GM21447 (cell line): ENCODE measurements around the gene SPATA16.
"Not testable (repeated sequence)": the region's sequence is repeated elsewhere in the genome, so short reads cannot be mapped to it uniquely, and the experiment has no call there.

Experiments
- ATAC-seq: cut with Tn5 transposase; IDR thresholded peaks from one replicate; pipeline ENCODE4 v1.9.1; 2021; ENCODE audit not compliant: unreplicated experiment

The SPATA16 gene

DNA sequence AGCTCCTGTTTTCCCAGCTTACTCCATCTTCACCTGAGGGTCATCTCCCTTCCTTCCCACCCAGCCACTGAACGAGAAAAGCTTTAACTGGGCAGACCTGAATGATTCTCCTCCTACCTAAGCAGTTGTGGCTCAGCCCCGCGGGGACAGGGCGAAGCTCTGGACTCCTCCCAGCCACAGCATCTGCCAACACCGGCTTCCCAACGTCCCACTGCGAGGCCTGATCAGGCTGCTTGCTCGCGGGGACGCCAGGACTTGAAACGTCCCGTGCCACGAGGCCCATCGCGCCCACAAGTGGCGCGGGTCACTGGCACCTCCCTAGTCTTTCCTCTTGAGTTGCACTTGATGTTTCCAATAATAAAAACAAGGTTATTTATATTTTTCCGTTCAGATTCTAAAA is at the start of gene SPATA16:
SPATA16 (minus strand) TSS at position 250 of the 400 bp plus-strand sequence. CDS start 23,504 bp downstream, outside the sequence.
- no peak for ATAC-seq

- not testable (repeated sequence) for ATAC-seq
Measured at GRCh38 chr3:173183022-173183421, 42.0 kb upstream of the SPATA16 start.

- no peak for ATAC-seq
Measured at GRCh38 chr3:173173652-173174051, 32.6 kb upstream of the SPATA16 start.

DNA sequence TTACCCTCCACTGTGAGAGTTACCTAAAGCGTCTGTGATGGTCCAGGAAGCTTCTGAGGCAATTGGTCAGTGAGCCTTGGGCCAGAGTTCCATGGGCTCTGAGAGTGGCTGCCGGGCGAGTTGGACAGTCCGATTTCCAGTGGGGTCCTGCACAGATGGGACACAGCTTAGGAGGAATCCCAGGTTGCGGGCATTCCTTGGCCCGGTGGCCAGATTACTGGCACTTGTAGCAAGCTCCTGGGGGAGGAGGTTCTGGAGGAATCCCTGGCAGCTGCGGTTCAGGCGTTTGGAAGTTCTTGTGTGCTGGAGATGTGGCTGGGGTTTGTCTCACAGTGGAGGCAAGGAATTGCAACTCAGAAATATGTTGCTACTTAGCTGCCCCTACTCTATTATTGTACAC is 18.1 kb upstream of the SPATA16 start:
- not testable (repeated sequence) for ATAC-seq

DNA sequence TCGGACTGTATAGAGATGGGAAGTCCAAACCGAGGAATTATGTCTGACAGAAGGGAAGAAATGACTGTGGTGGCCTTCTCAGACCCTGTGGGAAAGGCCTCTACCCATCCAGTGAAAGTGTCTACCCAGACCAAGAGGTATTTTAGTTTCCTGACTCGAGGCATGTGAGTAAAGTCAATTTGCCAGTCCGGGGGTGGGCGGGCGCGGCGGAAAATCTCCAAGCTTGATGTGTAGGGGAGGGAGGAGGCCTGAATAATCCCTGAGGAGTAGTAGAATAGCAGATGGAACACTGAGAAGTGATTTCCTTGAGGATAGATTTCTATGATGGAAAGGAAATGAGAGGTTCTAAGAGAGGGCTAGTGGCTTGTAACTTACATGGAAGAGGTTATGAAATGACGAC is 15.5 kb upstream of the SPATA16 start:
- ATAC-seq, result not testable (repeated sequence)

- no peak for ATAC-seq
Measured at GRCh38 chr3:173153631-173154030, 12.6 kb upstream of the SPATA16 start.

DNA sequence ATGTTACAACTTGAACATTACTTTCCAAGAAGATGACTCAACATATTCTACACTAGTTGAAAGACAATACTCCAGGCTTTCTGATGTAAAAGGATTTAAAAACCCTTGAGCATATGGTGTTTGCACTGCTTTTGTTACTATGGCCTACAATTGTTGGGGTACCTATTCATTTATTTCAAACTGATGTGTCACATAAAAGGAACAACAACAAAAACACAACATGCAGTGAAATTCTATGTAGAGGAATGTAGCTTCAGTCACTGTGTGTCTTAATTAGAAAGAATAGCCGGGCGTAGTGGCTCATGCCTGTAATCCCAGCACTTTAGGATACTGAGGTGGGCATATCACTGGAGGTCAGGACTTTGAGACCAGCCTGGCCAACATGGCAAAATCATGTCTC is 1.6 kb downstream of the SPATA16 start:
- ATAC-seq, result no peak

DNA sequence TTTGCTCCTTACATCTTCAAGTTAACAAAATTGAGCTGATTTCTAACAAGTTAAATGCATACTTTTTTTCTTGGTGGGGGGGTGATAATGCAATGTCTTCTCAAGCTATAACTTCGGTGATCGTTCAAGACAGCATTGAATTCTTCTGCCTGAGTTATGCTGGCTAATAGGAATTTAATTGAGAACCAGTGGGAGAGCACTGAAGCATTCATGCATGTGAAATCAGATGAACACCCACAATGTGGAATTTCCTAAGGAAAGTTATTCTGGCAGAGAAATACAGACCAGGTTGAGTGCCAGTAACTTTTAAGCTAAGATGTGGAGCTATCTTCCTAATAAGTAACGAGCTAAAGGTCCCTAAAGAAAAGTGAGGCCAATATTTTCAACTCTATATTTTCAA is 3.0 kb downstream of the SPATA16 start:
- ATAC-seq, result no peak

DNA sequence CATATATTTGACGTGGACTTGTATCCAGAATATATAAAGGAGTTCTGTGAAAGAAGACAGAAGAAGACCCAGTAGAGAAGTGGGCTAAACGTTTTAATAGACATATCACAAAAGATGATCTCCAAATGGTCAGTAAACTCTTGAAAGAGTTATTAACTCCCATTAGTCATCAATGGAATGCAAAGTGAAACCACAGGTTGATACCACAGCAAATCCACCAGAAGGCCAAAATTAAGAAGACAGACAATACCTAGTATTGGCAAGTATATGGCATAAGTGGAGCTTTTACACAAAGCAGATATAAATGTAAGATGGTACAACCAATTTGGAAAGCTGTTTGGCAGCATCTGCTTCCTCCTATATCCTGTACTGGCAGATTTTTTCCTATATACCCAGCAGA is 6.0 kb downstream of the SPATA16 start:
- ATAC-seq, result no peak

DNA sequence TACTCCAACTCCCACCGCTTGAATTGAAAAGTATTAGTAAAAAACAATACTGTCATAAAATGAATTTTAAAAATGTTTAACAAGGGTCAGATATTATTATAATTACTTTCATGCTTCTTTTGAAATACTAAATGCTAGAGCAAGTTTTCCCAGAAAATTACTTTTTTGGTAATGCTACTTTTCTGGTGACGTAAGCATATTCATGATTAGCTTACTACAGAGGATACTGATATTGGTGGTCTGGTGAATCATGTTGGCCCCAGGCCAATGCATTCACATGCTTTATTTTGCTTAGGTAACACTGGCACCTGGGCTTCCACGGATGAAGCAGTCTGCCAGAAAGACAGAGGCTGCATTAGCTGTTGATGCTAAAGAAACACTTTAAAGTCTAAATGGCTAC is 12.4 kb downstream of the SPATA16 start:
- ATAC-seq, result no peak

GRCh38 chr3:173111321-173111720 is 29.7 kb downstream of the SPATA16 start:
- no peak for ATAC-seq

- ATAC-seq, result no peak
Measured at GRCh38 chr3:173109143-173109542, 31.9 kb downstream of the SPATA16 start.

DNA sequence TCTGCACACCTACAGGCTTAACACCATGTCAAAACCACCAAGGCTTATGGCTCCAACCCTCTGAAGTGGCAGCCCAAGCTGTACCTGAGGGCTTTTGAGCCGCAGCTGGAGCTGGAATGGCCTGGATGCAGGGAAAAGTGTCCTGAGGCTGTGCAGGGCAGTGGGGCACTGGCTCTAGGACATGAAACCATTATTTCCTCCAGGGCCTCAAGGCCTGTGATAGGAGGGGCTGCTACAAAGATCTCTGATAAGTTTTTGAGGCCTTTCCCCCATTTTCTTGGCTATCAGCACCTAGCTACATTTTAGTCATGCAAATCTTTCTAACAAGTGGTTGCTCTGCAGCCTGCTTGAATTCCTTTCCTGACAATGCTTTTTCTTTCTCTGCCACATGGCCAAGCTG is 37.6 kb downstream of the SPATA16 start:
- ATAC-seq, result no peak

- ATAC-seq, result no peak
Measured at GRCh38 chr3:173098959-173099358, 42.1 kb downstream of the SPATA16 start.

- ATAC-seq, result no peak
Measured at GRCh38 chr3:173096994-173097785, 43.8 kb downstream of the SPATA16 start.

DNA sequence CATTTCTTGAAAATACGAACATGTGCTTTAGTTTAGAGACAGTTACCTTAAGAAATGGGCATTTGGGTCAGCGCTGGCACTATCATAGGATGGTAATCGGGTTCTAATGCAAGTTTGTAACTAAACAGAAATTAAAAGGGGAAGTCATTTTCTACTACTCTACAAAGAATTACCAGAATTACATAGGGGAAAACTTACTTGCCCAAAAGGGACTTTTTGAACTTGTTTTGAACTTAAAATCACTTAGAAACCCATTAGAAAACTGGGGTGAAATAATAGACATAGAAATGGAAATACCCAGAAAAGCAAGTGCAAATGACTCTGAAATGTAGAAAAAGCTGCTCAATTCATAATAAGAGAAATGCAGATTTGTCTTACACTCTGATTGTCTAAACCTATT is 44.9 kb downstream of the SPATA16 start:
- no peak for ATAC-seq

DNA sequence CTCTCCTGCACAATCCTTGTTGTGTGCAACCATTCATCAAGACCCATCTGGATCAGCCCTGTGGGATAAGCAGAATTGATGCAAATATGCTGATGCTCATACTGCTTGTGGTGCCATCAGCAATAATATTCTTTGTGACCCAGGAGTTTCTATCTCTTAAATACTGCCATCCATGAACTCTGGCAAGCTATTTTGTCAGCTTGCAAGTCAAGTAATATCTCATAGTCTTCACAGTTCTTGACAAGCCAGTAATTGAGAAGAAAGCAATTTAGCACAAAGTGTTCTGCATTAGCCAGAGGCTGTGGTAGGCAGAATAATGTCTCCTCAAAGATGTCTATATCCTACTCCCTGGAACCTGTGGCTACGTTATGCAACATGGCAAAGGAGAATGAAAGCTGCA is 49.0 kb downstream of the SPATA16 start:
- no peak for ATAC-seq

DNA sequence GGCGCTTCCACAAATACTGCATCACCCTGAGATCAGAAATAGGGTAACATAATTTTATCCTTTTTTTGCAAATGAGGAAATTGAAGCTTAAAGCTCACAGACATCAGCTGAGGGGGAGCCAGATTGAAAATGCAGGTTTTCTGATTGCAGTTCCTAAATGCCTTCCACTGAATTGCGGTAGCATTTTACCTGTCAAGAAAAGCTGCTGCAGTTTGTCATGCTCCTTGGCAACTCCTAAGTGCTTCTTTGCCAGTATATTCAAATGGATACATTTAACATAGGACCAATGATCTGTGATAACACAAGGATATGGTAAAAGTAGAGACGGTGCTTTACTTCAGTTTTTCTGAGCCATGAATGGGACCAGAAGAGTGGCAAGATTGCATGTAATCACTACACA is 50.5 kb downstream of the SPATA16 start:
- ATAC-seq, result no peak

DNA sequence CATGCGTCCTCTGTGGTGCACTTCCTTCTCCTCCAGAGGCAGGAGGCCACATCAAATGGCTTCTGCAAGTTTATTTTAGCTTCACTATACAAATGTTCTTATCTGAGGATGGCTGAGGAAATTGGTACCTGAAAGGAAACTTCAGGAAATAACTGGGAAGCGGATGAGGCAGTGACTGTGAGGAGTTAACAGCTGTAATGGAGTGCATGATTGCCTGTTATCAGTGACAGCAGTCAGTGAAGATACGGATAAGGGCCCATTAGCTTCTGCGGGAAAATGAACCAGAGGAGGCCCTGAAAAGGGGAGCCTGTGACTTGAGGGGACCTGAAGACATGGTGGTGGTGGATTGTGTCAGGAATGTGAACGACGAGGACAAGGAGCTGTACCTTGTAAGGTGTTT is 51.8 kb downstream of the SPATA16 start:
- no peak for ATAC-seq

DNA sequence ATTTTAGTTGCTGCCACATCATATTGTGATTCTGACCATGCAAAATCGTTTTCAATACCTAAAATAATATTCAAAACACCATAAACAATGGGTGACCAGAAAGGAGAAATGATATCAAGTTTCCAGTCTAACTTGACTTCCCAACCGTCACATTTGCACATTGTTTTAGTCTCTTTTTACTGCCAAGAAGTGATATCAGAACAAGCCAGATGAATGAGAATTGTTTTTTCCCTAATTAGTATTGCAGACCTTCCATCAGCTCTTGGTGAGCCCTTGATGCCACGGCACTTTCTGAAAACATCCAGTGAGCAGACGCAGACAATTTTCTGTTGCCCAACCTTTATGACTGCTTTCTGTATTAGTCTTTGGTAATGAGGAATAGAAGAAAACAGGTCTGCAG is 62.5 kb downstream of the SPATA16 start:
- no peak for ATAC-seq

DNA sequence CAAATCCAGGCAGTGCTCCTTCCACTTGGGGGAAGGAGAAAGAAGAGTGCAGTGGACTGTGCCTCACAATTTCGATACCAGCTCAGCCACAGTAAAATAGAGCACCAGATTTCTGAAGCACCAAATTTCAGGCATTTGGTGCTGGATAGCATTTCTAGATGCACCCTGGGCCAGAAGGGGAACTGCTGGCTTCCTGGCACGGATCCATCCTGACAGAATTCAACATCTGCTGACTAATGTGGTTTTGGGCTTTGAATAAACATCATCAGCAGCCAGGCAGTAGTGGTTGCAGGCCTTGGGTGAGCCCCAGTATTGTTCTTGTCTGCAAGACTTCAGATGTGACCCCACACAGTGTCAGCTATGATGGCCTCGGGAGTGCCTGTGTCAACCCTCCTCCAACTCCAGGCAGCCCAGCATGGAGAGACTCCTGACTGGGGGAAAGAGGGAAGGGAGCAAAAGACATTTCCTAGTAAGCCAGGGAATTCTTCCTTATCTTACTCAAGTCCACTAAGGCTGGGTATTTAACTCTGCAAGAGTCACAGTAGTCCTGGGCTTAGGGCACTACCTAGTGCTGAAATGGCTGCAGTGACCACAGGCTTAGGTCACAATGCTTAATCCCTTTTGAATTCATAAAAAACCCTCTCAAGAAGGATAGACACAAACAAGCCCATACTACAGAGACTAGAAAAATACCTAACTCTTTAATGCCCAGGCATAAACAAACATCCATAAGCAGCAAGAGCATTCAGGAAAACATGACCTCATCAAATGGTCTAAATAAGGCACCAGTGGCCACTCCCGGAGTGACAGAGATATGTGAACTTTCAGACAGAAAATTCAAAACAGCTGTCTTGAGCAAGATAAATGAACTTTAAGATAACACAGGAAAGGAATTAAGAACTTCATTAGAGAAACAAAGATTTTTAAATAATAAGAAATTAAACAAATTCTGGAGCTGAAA is 74.7 kb downstream of the SPATA16 start:
- no peak for ATAC-seq

DNA sequence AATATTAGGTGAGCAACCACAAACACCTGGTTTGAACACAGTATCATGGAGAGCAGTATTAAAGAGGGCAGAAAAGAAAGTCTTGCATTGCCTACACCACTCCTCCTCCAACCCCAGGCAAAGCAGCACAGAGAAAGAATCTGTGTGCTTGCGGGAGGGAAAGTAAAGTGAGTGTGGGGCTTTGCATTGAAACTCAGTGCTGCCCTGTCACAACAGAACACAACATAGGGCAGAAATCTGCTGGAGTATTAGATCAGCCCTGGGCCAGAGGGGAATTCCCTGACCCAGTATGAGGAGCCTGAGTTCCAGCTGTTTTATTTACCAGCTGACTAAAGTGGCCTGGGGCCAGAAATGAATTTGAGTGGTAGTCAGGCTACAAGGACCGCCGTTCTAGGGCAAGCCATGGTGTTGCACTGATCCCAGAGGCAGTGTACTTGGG is 75.5 kb downstream of the SPATA16 start:
- no peak for ATAC-seq
